ENCODE results near the gene RPL10A. TPM values are rescaled to one million over a fixed set of nuclear protein-coding genes. Genes with fewer than 3 reads are reported as not detected.

The RPL10A gene
- total and polyA plus RNA-seq, 2 of the 13 experiments (the other 11 are each of a cell fraction or from before 2014, with no cell fraction given) = 1,854 to 2,726 TPM

GRCh38 chr6:35435074-35435837, 32.9 kb upstream of the RPL10A start (continued):
- TF ChIP-seq ZNF432 (CRISPR knock-in tag; IDR thresholded peaks at IDR 0.05; ENCODE audit: borderline replicate concordance) (no peak), MLLT10 (CRISPR knock-in tag; IDR thresholded peaks at IDR 0.05) (no peak), ZNF329 (CRISPR knock-in tag; IDR thresholded peaks at IDR 0.05; ENCODE audit: low read depth) (no peak), ZNF326 (CRISPR knock-in tag; IDR thresholded peaks at IDR 0.05; ENCODE audit: borderline replicate concordance) (no peak), ZNF589 (CRISPR knock-in tag; conservative IDR thresholded peaks at IDR 0.05) (no peak), ZNF607 (CRISPR knock-in tag; IDR thresholded peaks at IDR 0.05; ENCODE audit: borderline replicate concordance) (no peak), LBX2 (CRISPR knock-in tag; IDR thresholded peaks at IDR 0.05; ENCODE audit: borderline replicate concordance) (no peak), HBP1 (CRISPR knock-in tag; IDR thresholded peaks at IDR 0.05; ENCODE audit: low read depth) (no peak), ZNF503 (CRISPR knock-in tag; IDR thresholded peaks at IDR 0.05) (no peak), REPIN1 (CRISPR knock-in tag; IDR thresholded peaks at IDR 0.05; ENCODE audit: borderline replicate concordance, low read depth) (no peak), RFXANK (CRISPR knock-in tag; IDR thresholded peaks at IDR 0.05) (no peak), ZNF446 (CRISPR knock-in tag; IDR thresholded peaks at IDR 0.05) (no peak), ZNF20 (CRISPR knock-in tag; IDR thresholded peaks at IDR 0.05) (no peak), HDAC6 (IDR thresholded peaks at IDR 0.05; ENCODE audit: low read depth, low read length) (no peak), SMYD3 (CRISPR knock-in tag; IDR thresholded peaks at IDR 0.05) (no peak), ZBTB44 (CRISPR knock-in tag; IDR thresholded peaks at IDR 0.05) (no peak), ZNF550 (CRISPR knock-in tag; IDR thresholded peaks at IDR 0.05; ENCODE audit: borderline replicate concordance) (no peak), POLR2G (IDR thresholded peaks at IDR 0.05; ENCODE audit: low read depth, low read length) (no peak), HES4 (CRISPR knock-in tag; IDR thresholded peaks at IDR 0.05; ENCODE audit: borderline replicate concordance) (no peak), ZNF580 (CRISPR knock-in tag; IDR thresholded peaks at IDR 0.05; ENCODE audit: borderline replicate concordance, low read depth) (no peak), ZSCAN12 (CRISPR knock-in tag; IDR thresholded peaks at IDR 0.05) (no peak), ARHGAP35 (CRISPR knock-in tag; IDR thresholded peaks at IDR 0.05; ENCODE audit: borderline replicate concordance) (no peak)
